ENCODE measurements around the gene SMIM24.

Gene SMIM24

GRCh38 chr19:3504735-3505134, 24.4 kb upstream of the SMIM24 start:
- Histone ChIP-seq H3K27me3 (ENCODE audit: insufficient read depth, low read length, poor library complexity, severe bottlenecking) (no peaks in the 10 kb centered on the region), H4K20me1 (ENCODE audit: insufficient read depth, low read length, poor library complexity, severe bottlenecking) (peaks cover 31% of the 10 kb centered on the region), H2AFZ (ENCODE audit: low read length) (no peak overlapping the region), H3K4me3 (ENCODE audit: low read length, poor library complexity, severe bottlenecking) (no peak overlapping the region), H3K36me3 (ENCODE audit: insufficient read depth, low read length) (no peaks in the 10 kb centered on the region), H3K9ac (ENCODE audit: low read depth, low read length, poor library complexity, severe bottlenecking) (peak overlapping the region; percentile 87), H3K4me1 (ENCODE audit: insufficient read depth, low read length, poor library complexity, severe bottlenecking) (peaks cover 39% of the 10 kb centered on the region), H3K4me2 (ENCODE audit: low read depth, low read length, poor library complexity, severe bottlenecking) (peak overlapping the region; percentile 84), H3K9me2 (replicated peaks; ENCODE audit: low read depth, low read length) (no peaks in the 10 kb centered on the region), H3K9me3 (ENCODE audit: insufficient read depth, low read depth, low read length) (no peaks in the 10 kb centered on the region), H3K79me2 (ENCODE audit: insufficient read depth, low read length) (peaks cover 43% of the 10 kb centered on the region), H3F3A (ENCODE audit: low read depth) (no peaks in the 10 kb centered on the region)
- TF ChIP-seq CTCF (conservative IDR thresholded peaks at IDR 0.05; ENCODE audit: low read length): no peak
- no peak for TF ChIP-seq EZH2phosphoT487 (IDR thresholded peaks at IDR 0.05; ENCODE audit: borderline replicate concordance)

- Histone ChIP-seq H2AFZ (ENCODE audit: low read length) (no peak overlapping the region), H3F3A (ENCODE audit: low read depth) (no peaks in the 10 kb centered on the region), H3K4me1 (ENCODE audit: insufficient read depth, low read length, poor library complexity, severe bottlenecking) (peaks cover 31% of the 10 kb centered on the region), H4K20me1 (ENCODE audit: insufficient read depth, low read length, poor library complexity, severe bottlenecking) (peaks cover 16% of the 10 kb centered on the region), H3K9ac (ENCODE audit: low read depth, low read length, poor library complexity, severe bottlenecking) (no peak overlapping the region), H3K27me3 (ENCODE audit: insufficient read depth, low read length, poor library complexity, severe bottlenecking) (no peaks in the 10 kb centered on the region), H3K9me2 (replicated peaks; ENCODE audit: low read depth, low read length) (no peaks in the 10 kb centered on the region), H3K36me3 (ENCODE audit: insufficient read depth, low read length) (no peaks in the 10 kb centered on the region), H3K4me3 (ENCODE audit: low read length, poor library complexity, severe bottlenecking) (no peak overlapping the region), H3K9me3 (ENCODE audit: insufficient read depth, low read depth, low read length) (no peaks in the 10 kb centered on the region), H3K4me2 (ENCODE audit: low read depth, low read length, poor library complexity, severe bottlenecking) (no peak overlapping the region), H3K79me2 (ENCODE audit: insufficient read depth, low read length) (peaks cover 38% of the 10 kb centered on the region)
- TF ChIP-seq CTCF (conservative IDR thresholded peaks at IDR 0.05; ENCODE audit: low read length): no peak
- no peak for TF ChIP-seq EZH2phosphoT487 (IDR thresholded peaks at IDR 0.05; ENCODE audit: borderline replicate concordance)
These were observed 22.8 kb upstream of the SMIM24 start for GRCh38 chr19:3503036-3503572.

- Histone ChIP-seq H3F3A (ENCODE audit: low read depth) (no peaks in the 10 kb centered on the region), H2AFZ (ENCODE audit: low read length) (no peak overlapping the region), H3K27me3 (ENCODE audit: insufficient read depth, low read length, poor library complexity, severe bottlenecking) (no peaks in the 10 kb centered on the region), H3K4me2 (ENCODE audit: low read depth, low read length, poor library complexity, severe bottlenecking) (no peak overlapping the region), H4K20me1 (ENCODE audit: insufficient read depth, low read length, poor library complexity, severe bottlenecking) (peaks cover 4% of the 10 kb centered on the region), H3K4me1 (ENCODE audit: insufficient read depth, low read length, poor library complexity, severe bottlenecking) (peaks cover 22% of the 10 kb centered on the region), H3K79me2 (ENCODE audit: insufficient read depth, low read length) (peaks cover 28% of the 10 kb centered on the region), H3K36me3 (ENCODE audit: insufficient read depth, low read length) (no peaks in the 10 kb centered on the region), H3K4me3 (ENCODE audit: low read length, poor library complexity, severe bottlenecking) (no peak overlapping the region), H3K9ac (ENCODE audit: low read depth, low read length, poor library complexity, severe bottlenecking) (no peak overlapping the region), H3K9me2 (replicated peaks; ENCODE audit: low read depth, low read length) (no peaks in the 10 kb centered on the region), H3K9me3 (ENCODE audit: insufficient read depth, low read depth, low read length) (no peaks in the 10 kb centered on the region)
- no peak for TF ChIP-seq EZH2phosphoT487 (IDR thresholded peaks at IDR 0.05; ENCODE audit: borderline replicate concordance)
- TF ChIP-seq CTCF (conservative IDR thresholded peaks at IDR 0.05; ENCODE audit: low read length): no peak
These were observed 21.5 kb upstream of the SMIM24 start for GRCh38 chr19:3501780-3502179.
